Spinal cord (tissue), 10 donors: ENCODE measurements around the gene SCFD2. TPM values are rescaled to one million over a fixed set of nuclear protein-coding genes. Genes with fewer than 3 reads are reported as not detected.
A peak's percentile ranks its signal among the peaks of the same experiment; 100 is the strongest.
"Not testable (repeated sequence)": the region's sequence is repeated elsewhere in the genome, so short reads cannot be mapped to it uniquely, and the experiment has no call there.

Source experiments
- DNase-seq, 6 donors: peaks; one replicate each; pipeline versions ENCODE4 v3.0.0 to v3.0.0-alpha.2; 2013 to 2015; ENCODE audit warnings: low spot score in 6 of 6, low read depth in 4 of 6
- H3K27ac ChIP-seq: one replicate; pipeline ENCODE4 v1.5.1; 2013; ENCODE audit warnings: low read depth, low read length, control low read depth
- H3K27me3 ChIP-seq: one replicate; pipeline ENCODE4 v1.6.1; 2013; ENCODE audit warnings: low read length; ENCODE audit not compliant: control insufficient read depth, insufficient read depth
- H3K36me3 ChIP-seq: one replicate; pipeline ENCODE4 v1.6.1; 2013; ENCODE audit warnings: low read length; ENCODE audit not compliant: control insufficient read depth, insufficient read depth
- H3K4me1 ChIP-seq: one replicate; pipeline ENCODE4 v1.6.1; 2013; ENCODE audit warnings: low read length; ENCODE audit not compliant: control insufficient read depth, insufficient read depth
- H3K4me3 ChIP-seq: one replicate; pipeline ENCODE4 v1.5.1; 2013; ENCODE audit warnings: low read depth, low read length, control low read depth
- H3K9me3 ChIP-seq: one replicate; pipeline ENCODE4 v1.6.1; 2013; ENCODE audit warnings: low read length; ENCODE audit not compliant: control insufficient read depth, insufficient read depth
- WGBS: methylation state at CpG from one replicate; pipeline ENCODE4 v1.1.5; 2013; ENCODE audit warnings: missing lambda C conversion rate; ENCODE audit not compliant: insufficient coverage; 5-methylcytosine and 5-hydroxymethylcytosine counted together
- polyA plus RNA-seq, 2 donors: library from polyadenylated mRNA; unstranded; fragments of 120-200 nt; gene quantifications; one replicate each; pipeline ENCODE4 v1.2.1, GENCODE V29; 2013; ENCODE audit not compliant: insufficient read length in 2 of 2
- total RNA-seq, 2 donors: library from RNA; depleted of rRNA in 1 of 2; stranded (reverse); fragments of 120-200 nt in 1 of 2; fragments of >200 nt in 1 of 2; gene quantifications; one replicate each; pipeline versions ENCODE4 v1.2.3 to v1.2.4, GENCODE V29; 2013 to 2014
- donor health status: healthy.

The SCFD2 gene
- total and polyA plus RNA-seq, 4 donors, result 15.6 to 19.5 (median 17.7) TPM

- H3K9me3 ChIP-seq, result no peaks in the 10 kb centered on the region
- no peaks in the 10 kb centered on the region for H3K27me3 ChIP-seq
- H3K36me3 ChIP-seq, result no peaks in the 10 kb centered on the region
- no peak overlapping the region for H3K27ac ChIP-seq
- peak in 4 of 6 donors; percentile 29 to 78 (median 56) for DNase-seq
- peaks cover 28% of the 10 kb centered on the region for H3K4me1 ChIP-seq
- no peak overlapping the region for H3K4me3 ChIP-seq
- 25% methylated on average over 12 of the region's 18 CpGs for WGBS
Observed at GRCh38 chr4:52841682-52842456, 524.0 kb downstream of the SCFD2 start.

- no peak for DNase-seq
- 69% methylated on average over 4 of the region's 9 CpGs for WGBS
- Histone ChIP-seq H3K4me3 (no peak overlapping the region), H3K9me3 (no peaks in the 10 kb centered on the region), H3K4me1 (peaks cover 28% of the 10 kb centered on the region), H3K36me3 (no peaks in the 10 kb centered on the region), H3K27ac (no peak overlapping the region), H3K27me3 (no peaks in the 10 kb centered on the region)
Observed at GRCh38 chr4:52840531-52841370, 525.1 kb downstream of the SCFD2 start.

- no peak overlapping the region for H3K4me3 ChIP-seq
- H3K4me1 ChIP-seq, result peaks cover 28% of the 10 kb centered on the region
- no peaks in the 10 kb centered on the region for H3K27me3 ChIP-seq
- 69% methylated on average over 9 of the region's 10 CpGs for WGBS
- DNase-seq, result peak in 2 of 6 donors; percentile 57 to 64
- no peaks in the 10 kb centered on the region for H3K36me3 ChIP-seq
- H3K9me3 ChIP-seq, result no peaks in the 10 kb centered on the region
- H3K27ac ChIP-seq, result no peak overlapping the region
Observed at GRCh38 chr4:52838729-52839586, 526.9 kb downstream of the SCFD2 start.

- Histone ChIP-seq H3K27ac (no peak overlapping the region), H3K36me3 (no peaks in the 10 kb centered on the region), H3K4me3 (no peak overlapping the region), H3K4me1 (peaks cover 27% of the 10 kb centered on the region), H3K27me3 (no peaks in the 10 kb centered on the region), H3K9me3 (no peaks in the 10 kb centered on the region)
- WGBS, result 81% methylated on average over 6 of the region's 7 CpGs
- no peak for DNase-seq
Observed at GRCh38 chr4:52837716-52838558, 527.9 kb downstream of the SCFD2 start.

- WGBS, result 91% methylated on average over 1 of the region's 7 CpGs
- H3K36me3 ChIP-seq, result no peaks in the 10 kb centered on the region
Observed at GRCh38 chr4:52836678-52837077, 529.2 kb downstream of the SCFD2 start.

GRCh38 chr4:52836120-52836519 is 529.7 kb downstream of the SCFD2 start:
- H3K27ac ChIP-seq, result no peak overlapping the region
- WGBS, result 100% methylated on average over 1 of the region's 3 CpGs
- peaks cover 12% of the 10 kb centered on the region for H3K4me1 ChIP-seq
- no peak for DNase-seq
- no peaks in the 10 kb centered on the region for H3K9me3 ChIP-seq
- H3K27me3 ChIP-seq, result no peaks in the 10 kb centered on the region
- no peaks in the 10 kb centered on the region for H3K36me3 ChIP-seq
- no peak overlapping the region for H3K4me3 ChIP-seq

More at GRCh38 chr4:52836678-52837077, 529.2 kb downstream of the SCFD2 start:
- Histone ChIP-seq H3K4me1 (peaks cover 16% of the 10 kb centered on the region), H3K4me3 (no peak overlapping the region), H3K27me3 (no peaks in the 10 kb centered on the region), H3K9me3 (no peaks in the 10 kb centered on the region), H3K27ac (no peak overlapping the region)
- DNase-seq, result no peak

- H3K4me1 ChIP-seq, result peaks cover 12% of the 10 kb centered on the region
- 77% methylated on average over 8 of the region's 8 CpGs for WGBS
- H3K9me3 ChIP-seq, DNase-seq, H3K27me3 ChIP-seq, H3K36me3 ChIP-seq, H3K4me3 ChIP-seq, H3K27ac ChIP-seq: not testable (repeated sequence)
Observed at GRCh38 chr4:52834641-52835456, 531.0 kb downstream of the SCFD2 start.

GRCh38 chr4:52833941-52834525 is 531.8 kb downstream of the SCFD2 start:
- H3K27ac ChIP-seq, result no peak overlapping the region
- 96% methylated on average over 2 of the region's 3 CpGs for WGBS
- H3K4me1 ChIP-seq, result peaks cover 12% of the 10 kb centered on the region
- H3K27me3 ChIP-seq, result no peaks in the 10 kb centered on the region
- H3K36me3 ChIP-seq, result no peaks in the 10 kb centered on the region
- DNase-seq, result no peak
- no peaks in the 10 kb centered on the region for H3K9me3 ChIP-seq
- no peak overlapping the region for H3K4me3 ChIP-seq
